Limb (tissue), 2 donors: ENCODE data around the gene TMEM88.
A peak's percentile ranks its signal among the peaks of the same experiment; 100 is the strongest.

Experiments used
- DNase-seq, 2 donors: peaks; one replicate each; pipeline ENCODE4 v3.0.0-alpha.2; 2016; ENCODE audit errors: extremely low spot score in 2 of 2

TMEM88 gene

GRCh38 chr17:7843536-7844291 is 11.2 kb upstream of the TMEM88 start:
- DNase-seq: peak; percentile 61 to 85

- peak; percentile 89 to 96 for DNase-seq
Observed at GRCh38 chr17:7844292-7845154, 10.3 kb upstream of the TMEM88 start.

- no peak for DNase-seq
Observed at GRCh38 chr17:7845359-7846062, 9.4 kb upstream of the TMEM88 start.

- no peak for DNase-seq
Observed at GRCh38 chr17:7846063-7846735, 8.7 kb upstream of the TMEM88 start.

- DNase-seq: no peak
Observed at GRCh38 chr17:7846765-7847661, 7.9 kb upstream of the TMEM88 start.

- no peak for DNase-seq
Observed at GRCh38 chr17:7848131-7848579, 6.7 kb upstream of the TMEM88 start.

- DNase-seq: no peak
Observed at GRCh38 chr17:7848739-7849129, 6.1 kb upstream of the TMEM88 start.

- DNase-seq: no peak
Observed at GRCh38 chr17:7849130-7849750, 5.6 kb upstream of the TMEM88 start.

GRCh38 chr17:7849751-7850504 is 4.9 kb upstream of the TMEM88 start:
- DNase-seq: no peak

GRCh38 chr17:7850701-7851437 is 4.0 kb upstream of the TMEM88 start:
- peak in 1 of 2 donors; percentile 32 for DNase-seq

GRCh38 chr17:7851438-7852261 is 3.2 kb upstream of the TMEM88 start:
- peak; percentile 94 for DNase-seq

- no peak for DNase-seq
Observed at GRCh38 chr17:7852262-7852670, 2.6 kb upstream of the TMEM88 start.

- peak in 1 of 2 donors; percentile 41 for DNase-seq
Observed at GRCh38 chr17:7852919-7853690, 1.8 kb upstream of the TMEM88 start.

GRCh38 chr17:7853691-7854038 is 1.2 kb upstream of the TMEM88 start:
- no peak for DNase-seq

- peak in 1 of 2 donors; percentile 43 for DNase-seq
Observed at GRCh38 chr17:7854078-7854777, 638 bp upstream of the TMEM88 start.

GRCh38 chr17:7855660-7856010 is 769 bp downstream of the TMEM88 start:
- peak in 1 of 2 donors; percentile 56 for DNase-seq
